ENCODE data around the gene VAMP2.

DNA sequence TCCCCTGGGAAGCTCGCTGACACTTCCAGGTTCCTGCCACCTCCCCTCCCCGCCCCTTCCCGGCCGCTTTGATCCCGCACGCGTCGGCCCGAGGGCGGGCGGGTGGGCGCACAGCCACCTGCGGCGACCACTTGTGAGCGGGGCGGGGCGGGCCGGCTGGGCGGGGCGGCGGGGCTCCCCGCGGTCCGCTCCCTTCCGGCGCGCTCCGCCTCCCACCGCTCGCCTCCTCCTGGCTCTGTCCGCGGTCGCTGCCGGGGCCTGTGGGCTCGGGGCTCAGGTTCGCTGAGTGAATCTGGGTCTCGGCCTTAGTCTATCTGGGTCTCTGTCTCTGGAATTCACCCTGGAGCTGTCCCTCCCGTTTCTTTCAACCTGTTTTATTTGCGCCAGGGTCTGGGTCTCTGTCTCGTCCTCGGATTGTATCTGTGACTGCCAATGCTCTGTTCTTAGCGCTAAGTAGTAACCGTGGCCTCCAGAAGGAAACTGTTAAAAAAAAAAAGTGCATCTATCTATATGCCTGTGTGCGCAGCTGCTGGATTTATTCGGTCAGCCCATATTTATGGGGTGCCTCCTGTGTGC is 36.2 kb downstream of the VAMP2 start:
- TF ChIP-seq CTCF (IDR thresholded peaks at IDR 0.05; ENCODE audit: insufficient read depth, low read depth, low read length): no peak
- no peak for TF ChIP-seq EZH2 (IDR thresholded peaks at IDR 0.05; ENCODE audit: insufficient read depth, low read length)
